GM21723 (cell line): Measurements from ENCODE around the gene TRUB2.

Experiments used
- ATAC-seq: cut with Tn5 transposase; IDR thresholded peaks from one replicate; pipeline ENCODE4 v1.9.1; 2021; ENCODE audit warnings: mild to moderate bottlenecking, moderate library complexity; ENCODE audit not compliant: unreplicated experiment

Gene TRUB2

DNA sequence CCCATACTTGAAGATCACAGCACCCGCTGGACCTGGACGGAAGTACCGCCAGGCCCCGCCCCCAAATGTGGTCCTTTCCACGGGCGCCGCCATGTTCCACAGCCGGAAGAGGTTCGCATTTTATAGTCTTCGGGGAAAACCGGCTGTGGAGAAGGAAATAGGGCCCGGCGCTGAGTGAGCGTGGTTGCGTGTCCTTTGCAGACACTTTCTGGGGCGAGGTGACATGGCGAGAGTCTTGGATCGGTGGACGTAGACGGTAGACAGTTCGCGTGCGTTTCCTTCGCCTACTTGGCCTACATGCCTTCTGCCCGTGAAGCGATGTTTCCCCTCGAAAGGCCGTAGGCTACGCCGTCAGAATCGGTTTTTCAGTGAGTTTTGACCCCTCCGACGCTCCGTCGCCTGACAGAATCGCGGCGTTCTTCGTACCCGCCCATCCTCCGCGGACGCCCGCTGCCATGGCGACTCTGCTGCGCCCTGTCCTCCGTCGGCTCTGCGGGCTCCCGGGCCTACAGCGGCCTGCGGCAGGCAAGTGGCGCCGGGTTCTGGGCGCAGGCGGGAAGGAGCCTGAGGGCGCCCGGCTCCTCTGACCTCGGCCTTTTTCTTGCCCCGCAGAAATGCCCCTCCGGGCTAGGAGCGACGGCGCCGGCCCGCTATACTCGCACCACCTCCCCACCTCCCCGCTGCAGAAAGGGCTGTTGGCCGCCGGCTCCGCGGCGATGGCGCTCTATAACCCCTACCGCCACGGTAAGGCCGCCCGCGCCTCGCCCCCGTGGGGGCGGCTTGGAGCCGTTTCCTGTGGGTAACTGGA lies at the start of gene TRUB2, which contains the start of gene COQ4:
Gene TRUB2 (minus strand): TSS at position 44 of the 808 bp plus-strand sequence. CDS start 39 bp downstream, at position 5.
Gene COQ4 (plus strand): TSS at position 436 of the 808 bp plus-strand sequence. CDS start 20 bp downstream, at position 456.
- peak; percentile 82 for ATAC-seq

DNA sequence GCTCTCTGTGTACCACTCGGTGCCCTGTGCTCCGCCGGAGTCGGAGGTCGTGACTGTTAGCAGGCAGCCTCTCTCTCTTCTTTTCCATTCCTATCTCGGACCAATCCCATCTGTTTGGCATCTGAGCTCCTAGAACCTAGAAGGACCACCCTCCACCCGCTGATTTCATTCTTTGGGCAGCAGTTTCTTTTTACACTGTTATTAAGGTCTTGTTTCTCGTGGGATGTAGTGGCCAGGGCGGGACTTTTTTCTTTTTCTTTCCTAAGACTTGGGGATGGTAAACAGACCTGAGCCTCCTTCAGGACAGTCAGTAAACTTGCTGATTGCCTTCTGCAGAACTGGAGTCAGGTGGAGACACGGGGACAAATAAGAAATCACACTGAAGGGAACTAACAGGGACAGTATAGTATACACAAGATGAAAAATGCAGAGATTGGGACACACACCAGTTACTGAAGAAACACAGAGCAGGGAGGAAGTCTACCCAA lies 49.4 kb upstream of the TRUB2 start:
- ATAC-seq: no peak

- peak; percentile 84 for ATAC-seq
These were observed 48.7 kb upstream of the TRUB2 start, which contains the start of gene URM1 for GRCh38 chr9:128370752-128371629. Gene URM1, plus strand, starts transcription at chr9:128371374. Its CDS starts 7 bp downstream, at chr9:128371381.

DNA sequence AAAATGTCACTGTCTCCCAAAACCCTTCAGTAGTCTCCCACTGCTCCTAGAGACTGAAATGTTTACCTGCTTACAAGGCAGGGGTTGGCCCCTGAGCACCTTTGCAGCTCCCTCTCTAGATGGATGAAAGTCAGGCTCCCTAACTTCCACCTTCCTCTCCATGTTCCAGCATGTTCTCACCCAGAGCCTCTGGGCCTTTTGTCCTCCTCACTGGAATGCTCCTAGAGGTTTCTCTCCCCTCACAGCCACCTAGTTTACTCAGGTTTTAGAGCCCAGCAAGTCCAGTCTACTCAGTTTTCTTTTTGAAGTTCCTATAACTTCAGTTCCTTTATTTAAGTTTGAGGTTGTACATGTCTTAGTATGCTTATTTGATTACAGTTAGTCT lies 48.1 kb upstream of the TRUB2 start:
- no peak for ATAC-seq

DNA sequence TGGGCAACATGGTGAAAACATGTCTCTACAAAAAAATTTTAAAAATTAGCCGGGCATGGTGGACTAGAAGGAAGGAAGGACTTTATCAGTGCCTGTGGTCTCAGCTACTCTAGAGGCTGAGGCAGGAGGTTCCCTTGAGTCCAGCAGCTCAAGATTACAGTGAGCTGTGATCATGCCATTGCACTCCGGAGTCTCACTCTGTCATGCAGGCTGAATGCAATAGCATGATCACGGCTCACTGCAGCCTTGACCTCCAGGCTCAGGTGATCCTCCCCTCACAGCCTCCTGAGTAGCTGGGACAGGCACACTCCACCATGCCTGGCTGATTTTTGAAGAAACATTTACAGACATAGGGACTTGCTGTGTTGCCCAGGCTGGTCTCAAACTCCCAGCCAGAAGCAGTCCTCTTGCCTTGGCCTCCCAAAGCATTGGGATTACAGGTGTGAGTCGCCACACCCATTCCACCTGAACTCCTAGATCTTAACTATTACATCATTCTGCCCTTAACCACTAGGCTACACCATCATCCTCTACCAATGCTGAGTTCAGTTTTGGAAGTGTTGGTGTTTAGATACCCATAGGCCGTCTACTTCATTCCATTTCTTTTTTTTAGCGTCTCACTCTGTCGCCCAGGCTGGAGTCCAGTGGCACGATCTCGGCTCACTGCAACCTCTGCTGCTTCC lies 46.9 kb upstream of the TRUB2 start:
- ATAC-seq: no peak

DNA sequence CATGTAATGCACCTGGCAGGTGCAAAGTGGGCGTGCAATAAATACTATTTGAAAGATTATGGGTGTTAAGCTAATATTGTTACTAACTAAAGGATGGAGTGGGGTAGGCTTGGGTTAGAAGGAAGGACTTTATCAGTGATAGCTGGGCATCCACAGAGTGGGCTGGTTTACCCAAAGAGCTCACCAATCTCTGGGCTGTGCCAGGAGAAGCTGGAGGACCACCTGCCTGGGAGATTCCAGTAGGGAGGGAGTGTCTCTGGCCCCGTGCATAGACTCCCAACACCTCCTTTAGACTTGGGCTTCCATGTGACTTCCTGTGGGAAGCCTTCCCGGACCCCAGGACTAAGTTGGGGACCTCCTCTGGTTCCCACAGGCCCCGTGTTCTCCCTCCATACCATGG lies 43.3 kb upstream of the TRUB2 start:
- no peak for ATAC-seq

GRCh38 chr9:128362774-128363173 lies 40.5 kb upstream of the TRUB2 start:
- ATAC-seq: no peak

GRCh38 chr9:128361986-128362646 lies 39.9 kb upstream of the TRUB2 start:
- ATAC-seq: peak; percentile 80

DNA sequence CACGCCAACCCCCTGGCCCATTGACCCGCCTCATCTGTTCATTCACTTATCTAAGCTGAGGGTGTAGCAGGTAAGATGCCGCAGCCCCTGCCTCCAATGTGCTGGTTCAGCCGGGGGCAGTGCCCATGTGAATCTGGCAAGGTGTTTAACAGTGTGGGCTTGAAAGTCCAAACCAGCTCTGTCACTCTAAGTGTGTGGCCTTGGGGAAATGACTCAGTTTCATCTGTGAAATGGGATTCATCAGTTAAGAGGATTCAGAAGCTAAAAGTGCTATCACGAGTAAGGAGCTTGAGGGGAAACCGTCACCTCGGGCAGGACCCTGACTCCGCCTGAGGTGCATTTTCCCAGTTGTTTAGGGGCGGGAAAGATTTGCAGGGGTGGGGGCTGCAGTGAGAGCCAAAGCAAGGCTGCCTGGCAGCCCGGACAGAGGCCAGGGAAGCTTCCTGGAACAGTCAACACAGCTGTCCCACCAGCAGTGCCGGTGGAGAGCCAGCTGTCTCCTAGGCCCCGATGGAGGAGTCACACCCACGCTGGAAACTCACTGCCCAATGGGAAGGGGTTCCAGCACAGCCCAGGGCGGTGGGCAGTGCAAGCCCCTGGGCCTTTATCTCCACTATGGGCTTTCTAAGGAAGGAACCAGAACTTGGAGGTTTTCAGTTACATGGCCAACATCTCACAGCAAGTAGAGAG lies 39.2 kb upstream of the TRUB2 start:
- no peak for ATAC-seq

DNA sequence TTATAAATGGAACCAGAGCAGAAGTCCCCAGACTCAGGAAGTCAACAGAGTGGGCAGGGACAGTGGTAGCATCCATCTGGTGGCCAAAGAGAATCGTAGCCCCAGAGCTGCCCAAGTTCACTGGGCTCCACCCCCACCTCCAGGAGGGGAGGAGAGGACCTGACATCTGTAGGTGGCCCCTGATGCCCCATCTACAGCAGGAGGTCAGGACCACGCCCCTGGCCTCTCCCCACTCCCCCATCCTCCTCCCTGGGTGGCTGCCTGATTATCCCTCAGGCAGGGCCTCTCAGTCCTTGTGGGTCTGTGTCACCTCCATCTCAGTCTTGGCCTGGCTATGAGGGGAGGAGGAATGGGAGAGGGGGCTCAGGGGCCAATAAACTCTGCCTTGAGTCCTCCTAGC lies 38.6 kb upstream of the TRUB2 start:
- no peak for ATAC-seq

GRCh38 chr9:128358861-128359260 lies 36.6 kb upstream of the TRUB2 start:
- no peak for ATAC-seq

DNA sequence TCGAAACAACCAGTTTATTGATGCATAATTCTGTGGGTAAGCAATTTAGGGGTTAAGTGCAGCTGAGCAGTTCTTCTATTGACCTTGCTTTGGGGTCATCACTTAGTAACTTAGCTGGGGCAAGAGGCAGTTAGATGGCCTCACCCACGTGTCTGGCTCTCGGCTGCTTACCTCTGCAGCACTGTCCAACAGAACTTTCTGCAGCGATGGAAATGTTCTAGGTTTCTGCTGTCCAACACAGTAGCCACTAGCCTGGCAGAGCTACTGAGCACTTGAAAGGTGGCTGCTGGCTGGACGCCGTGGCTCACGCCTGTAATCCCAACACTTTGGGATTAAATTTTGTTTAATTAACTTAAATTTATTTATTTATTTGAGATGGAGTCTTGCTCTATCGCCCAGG lies 35.8 kb upstream of the TRUB2 start:
- no peak for ATAC-seq

DNA sequence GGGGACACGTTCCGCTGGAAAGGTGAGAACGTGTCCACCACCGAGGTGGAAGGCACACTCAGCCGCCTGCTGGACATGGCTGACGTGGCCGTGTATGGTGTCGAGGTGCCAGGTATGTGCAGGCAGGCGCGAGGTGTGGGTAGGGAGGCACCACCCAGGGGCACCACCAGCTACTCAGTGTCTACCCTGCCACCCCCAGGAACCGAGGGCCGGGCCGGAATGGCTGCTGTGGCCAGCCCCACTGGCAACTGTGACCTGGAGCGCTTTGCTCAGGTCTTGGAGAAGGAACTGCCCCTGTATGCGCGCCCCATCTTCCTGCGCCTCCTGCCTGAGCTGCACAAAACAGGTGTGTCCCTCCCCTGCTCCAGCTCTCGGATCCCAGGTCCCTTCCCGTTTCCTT lies 33.2 kb upstream of the TRUB2 start:
- no peak for ATAC-seq

GRCh38 chr9:128349772-128350171 lies 27.5 kb upstream of the TRUB2 start:
- no peak for ATAC-seq

DNA sequence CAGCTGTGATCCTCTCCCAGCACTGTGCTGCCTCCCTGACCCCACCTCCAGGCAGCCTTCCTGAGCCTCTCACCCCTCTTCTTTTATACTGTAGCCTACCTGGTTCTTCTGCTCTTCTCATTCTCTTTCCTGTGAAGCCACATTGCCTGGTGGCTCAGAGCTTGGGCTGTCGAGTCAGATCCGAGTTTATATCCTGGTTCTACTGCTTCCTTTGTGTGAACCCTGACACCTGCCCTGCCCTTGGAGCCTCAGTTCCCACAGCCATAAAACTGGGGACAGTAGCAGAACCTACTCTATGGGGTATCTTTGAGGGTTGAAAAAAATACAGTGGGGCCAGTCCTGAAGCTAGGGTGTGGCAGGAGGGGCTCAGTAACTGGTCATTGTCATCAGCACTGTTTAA lies 26.9 kb upstream of the TRUB2 start:
- ATAC-seq: no peak

DNA sequence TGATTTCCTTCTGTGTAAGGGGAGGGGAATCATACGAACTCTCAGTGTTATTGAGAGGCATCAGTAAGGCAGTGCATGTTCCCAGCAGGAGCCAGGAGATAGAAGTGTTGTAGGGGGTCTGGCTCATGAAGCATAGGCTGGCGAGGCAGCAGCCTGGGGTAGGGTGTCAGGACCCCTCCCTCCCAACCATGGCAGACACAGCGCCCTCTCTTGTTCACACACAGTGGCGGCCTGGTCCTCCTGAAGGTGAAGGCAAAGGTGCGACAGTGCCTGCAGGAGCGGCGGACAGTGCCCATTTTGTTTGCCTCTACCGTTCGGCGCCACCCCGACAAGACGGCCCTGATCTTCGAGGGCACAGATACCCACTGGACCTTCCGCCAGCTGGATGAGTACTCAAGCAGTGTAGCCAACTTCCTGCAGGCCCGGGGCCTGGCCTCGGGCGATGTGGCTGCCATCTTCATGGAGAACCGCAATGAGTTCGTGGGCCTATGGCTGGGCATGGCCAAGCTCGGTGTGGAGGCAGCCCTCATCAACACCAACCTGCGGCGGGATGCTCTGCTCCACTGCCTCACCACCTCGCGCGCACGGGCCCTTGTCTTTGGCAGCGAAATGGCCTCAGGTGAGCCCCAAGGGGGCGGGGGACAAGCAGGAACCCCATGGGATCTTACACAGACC lies 22.8 kb upstream of the TRUB2 start:
- no peak for ATAC-seq

GRCh38 chr9:128343855-128344254 lies 21.6 kb upstream of the TRUB2 start:
- ATAC-seq: no peak

GRCh38 chr9:128342971-128343680 lies 20.9 kb upstream of the TRUB2 start:
- ATAC-seq: no peak

DNA sequence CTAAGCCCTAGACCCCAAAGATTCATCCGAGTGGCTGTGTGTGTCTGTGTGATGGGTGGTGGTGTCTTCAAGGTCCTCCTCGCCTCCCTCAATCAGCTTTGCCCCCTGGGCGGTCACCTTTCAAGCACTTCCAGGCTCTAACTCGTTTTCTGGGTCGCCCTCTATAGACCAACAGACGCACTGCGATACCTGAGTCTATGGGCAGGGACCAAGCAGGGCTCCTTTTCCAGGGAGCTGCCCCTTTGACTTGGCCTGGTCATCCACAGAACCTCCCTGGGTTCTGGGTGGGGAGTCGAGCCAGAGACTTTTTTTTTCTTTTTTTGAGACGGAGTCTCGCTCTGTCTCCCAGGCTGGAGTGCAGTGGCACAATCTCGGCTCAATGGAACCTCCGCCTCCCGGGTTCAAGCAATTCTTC lies 19.2 kb upstream of the TRUB2 start:
- ATAC-seq: peak; percentile 50
